DND-41 (cell line): ENCODE results near the gene NOP16.
A peak's percentile ranks its signal among the peaks of the same experiment; 100 is the strongest.

Experiments
- ATAC-seq: fragments of 200-7000 bp; cut with Tn5 transposase; 3 replicates; pipeline ENCODE4 v1.9.1; 2021; ENCODE audit warnings: low read depth; ENCODE audit not compliant: insufficient read depth
- DNase-seq: peaks from one replicate; pipeline ENCODE4 v3.0.0-alpha.2; 2020
- H2AFZ ChIP-seq: 2 replicates; pipeline ENCODE4 v1.6.0; 2012; ENCODE audit warnings: low read depth, low read length
- H3K27ac ChIP-seq: 2 replicates; pipeline ENCODE4 v1.5.1; 2012; ENCODE audit warnings: low read length, inconsistent platforms
- H3K27me3 ChIP-seq: fragments of 200-600 bp; sonication (generic); 2 replicates; pipeline ENCODE4 v1.6.0; 2012; ENCODE audit warnings: low read length, mild to moderate bottlenecking, inconsistent platforms; ENCODE audit not compliant: insufficient read depth, poor library complexity
- H3K36me3 ChIP-seq: 2 replicates; pipeline ENCODE4 v1.5.1; 2012; ENCODE audit warnings: low read length, inconsistent platforms; ENCODE audit not compliant: insufficient read depth
- H3K4me1 ChIP-seq: 2 replicates; pipeline ENCODE4 v1.5.1; 2012; ENCODE audit warnings: mild to moderate bottlenecking, low read length; ENCODE audit not compliant: insufficient read depth
- H3K4me2 ChIP-seq: 2 replicates; pipeline ENCODE4 v1.6.0; 2012; ENCODE audit warnings: mild to moderate bottlenecking, moderate library complexity, low read length, inconsistent platforms; ENCODE audit not compliant: insufficient read depth
- H3K4me3 ChIP-seq, 2 experiments: fragments of 200-600 bp in 1 of 2; shearing (Covaris generic) in 1 of 2; 2 replicates each; pipeline ENCODE4 v1.5.1; 2012 to 2016; ENCODE audit warnings: inconsistent platforms in 2 of 2, low read length in 2 of 2, mild to moderate bottlenecking in 2 of 2, low read depth in 1 of 2, moderate library complexity in 1 of 2
- H3K79me2 ChIP-seq: 2 replicates; pipeline ENCODE4 v1.6.0; 2012; ENCODE audit warnings: low read length, inconsistent platforms; ENCODE audit not compliant: insufficient read depth
- H3K9ac ChIP-seq: 2 replicates; pipeline ENCODE4 v1.6.0; 2012; ENCODE audit warnings: low read depth, mild to moderate bottlenecking, inconsistent platforms, low read length, moderate library complexity
- H3K9me3 ChIP-seq: 2 replicates; pipeline ENCODE4 v1.5.1; 2012; ENCODE audit warnings: low read length, moderate library complexity, mild to moderate bottlenecking, inconsistent platforms; ENCODE audit not compliant: insufficient read depth, severe bottlenecking
- H4K20me1 ChIP-seq: 2 replicates; pipeline ENCODE4 v1.6.0; 2012; ENCODE audit warnings: low read length; ENCODE audit not compliant: insufficient read depth
- CTCF ChIP-seq: IDR thresholded peaks from 2 replicates; pipeline ENCODE4 v1.5.1; 2012; ENCODE audit warnings: borderline replicate concordance, low read length, moderate library complexity, mild to moderate bottlenecking; ENCODE audit not compliant: poor library complexity, severe bottlenecking; ENCODE audit errors: extremely low read depth
- EZH2 ChIP-seq: IDR thresholded peaks from 3 replicates; pipeline ENCODE4 v1.6.1; 2012; ENCODE audit warnings: borderline replicate concordance, low read depth, mild to moderate bottlenecking, moderate library complexity, low read length, inconsistent platforms; ENCODE audit not compliant: severe bottlenecking

NOP16 gene

GRCh38 chr5:176413709-176414191 is 25.4 kb upstream of the NOP16 start:
- H3K9ac ChIP-seq: peak overlapping the region; percentile 8; the same call in 1 of the 2 replicates
- peaks cover 38% of the 10 kb centered on the region for H3K4me1 ChIP-seq
- H2AFZ ChIP-seq: no peak overlapping the region
- H3K27ac ChIP-seq: no peak overlapping the region
- H3K36me3 ChIP-seq: peaks cover 24% of the 10 kb centered on the region
- ATAC-seq: no peak
- H3K4me2 ChIP-seq: peak overlapping the region; percentile 96; the same call in 1 of the 2 replicates
- no peaks in the 10 kb centered on the region for H3K9me3 ChIP-seq
- no peaks in the 10 kb centered on the region for H3K27me3 ChIP-seq
- H3K4me3 ChIP-seq: no peak overlapping the region
- H3K79me2 ChIP-seq: peaks cover 44% of the 10 kb centered on the region
- no peak for TF ChIP-seq CTCF
- no peak for TF ChIP-seq EZH2
- DNase-seq: no peak
- peaks cover 20% of the 10 kb centered on the region; the same call in 1 of the 2 replicates for H4K20me1 ChIP-seq

DNA sequence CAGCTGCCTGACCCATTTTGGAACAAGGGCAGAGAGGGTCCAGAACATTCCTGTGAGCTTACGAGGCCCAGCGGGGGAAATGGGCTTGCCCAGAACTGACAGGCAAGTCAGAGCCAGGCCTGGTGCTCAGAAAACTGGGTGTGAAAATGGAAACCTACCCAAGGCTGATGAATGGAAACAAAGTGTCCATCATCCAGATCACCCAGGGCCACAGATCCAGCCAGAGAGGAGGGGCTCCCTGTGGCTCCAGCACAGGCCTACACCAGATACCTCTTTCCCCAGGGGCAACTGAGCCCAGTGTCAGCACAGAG is 24.8 kb upstream of the NOP16 start:
- Histone ChIP-seq H3K27ac (no peak overlapping the region; the same call in 1 of the 2 replicates), H3K4me2 (0 out of 2 replicates have a peak overlapping the region, but pooled peaks have one; percentile 96), H4K20me1 (peaks cover 20% of the 10 kb centered on the region; the same call in 1 of the 2 replicates), H3K9me3 (no peaks in the 10 kb centered on the region), H3K9ac (no peak overlapping the region), H3K4me1 (peaks cover 38% of the 10 kb centered on the region), H3K4me3 (no peak overlapping the region), H2AFZ (no peak overlapping the region), H3K27me3 (no peaks in the 10 kb centered on the region), H3K79me2 (peaks cover 44% of the 10 kb centered on the region), H3K36me3 (peaks cover 27% of the 10 kb centered on the region)
- no peak for DNase-seq
- ATAC-seq: no peak
- TF ChIP-seq CTCF: no peak
- TF ChIP-seq EZH2: no peak

- Histone ChIP-seq H4K20me1 (peaks cover 20% of the 10 kb centered on the region; the same call in 1 of the 2 replicates), H3K79me2 (peaks cover 44% of the 10 kb centered on the region), H2AFZ (no peak overlapping the region), H3K9me3 (no peaks in the 10 kb centered on the region), H3K9ac (no peak overlapping the region), H3K4me2 (0 out of 2 replicates have a peak overlapping the region, but pooled peaks have one; percentile 5), H3K27me3 (no peaks in the 10 kb centered on the region), H3K4me1 (peaks cover 38% of the 10 kb centered on the region), H3K27ac (no peak overlapping the region; the same call in 1 of the 2 replicates), H3K4me3 (no peak overlapping the region), H3K36me3 (peaks cover 31% of the 10 kb centered on the region)
- ATAC-seq (no peak), DNase-seq (no peak)
- TF ChIP-seq EZH2 (no peak), CTCF (no peak)
Observed at GRCh38 chr5:176412517-176413254, 24.3 kb upstream of the NOP16 start.
